ENCODE measurements around the gene NFATC1.

NFATC1 gene

DNA sequence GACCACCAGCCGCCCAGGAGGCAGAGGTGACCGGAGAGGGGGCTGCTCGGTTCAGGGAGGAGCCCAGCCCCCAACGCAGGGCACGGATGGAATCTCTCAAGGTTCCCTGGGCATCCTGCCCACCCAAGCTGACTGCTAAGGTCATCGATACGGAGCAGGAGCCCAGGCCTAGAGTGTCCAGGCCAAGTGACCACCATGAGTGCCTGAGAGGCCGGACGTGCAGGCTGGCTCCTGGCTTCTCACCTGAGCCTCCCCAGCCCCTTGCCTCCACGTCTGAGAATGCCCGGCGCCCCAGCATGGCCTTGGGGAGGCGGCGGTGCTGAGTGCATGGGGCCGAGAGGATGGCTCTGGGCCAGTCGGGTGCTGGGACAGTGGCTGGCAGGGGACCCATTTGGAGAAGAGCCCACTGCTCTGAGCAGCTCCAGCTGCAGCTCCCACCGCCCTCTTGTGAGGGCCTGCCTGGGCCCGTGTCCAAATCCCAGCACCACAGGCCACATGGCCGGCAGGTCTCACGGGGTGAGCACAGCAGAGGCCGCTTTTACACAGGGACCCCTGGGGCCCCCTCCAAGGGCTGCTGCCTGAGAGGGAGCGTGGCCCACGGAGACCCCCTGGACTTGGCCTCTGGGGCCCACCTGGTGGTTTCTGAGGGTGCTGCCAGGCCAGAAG, 181.1 kb downstream of the NFATC1 start:
- DNase-seq, result no peak

DNA sequence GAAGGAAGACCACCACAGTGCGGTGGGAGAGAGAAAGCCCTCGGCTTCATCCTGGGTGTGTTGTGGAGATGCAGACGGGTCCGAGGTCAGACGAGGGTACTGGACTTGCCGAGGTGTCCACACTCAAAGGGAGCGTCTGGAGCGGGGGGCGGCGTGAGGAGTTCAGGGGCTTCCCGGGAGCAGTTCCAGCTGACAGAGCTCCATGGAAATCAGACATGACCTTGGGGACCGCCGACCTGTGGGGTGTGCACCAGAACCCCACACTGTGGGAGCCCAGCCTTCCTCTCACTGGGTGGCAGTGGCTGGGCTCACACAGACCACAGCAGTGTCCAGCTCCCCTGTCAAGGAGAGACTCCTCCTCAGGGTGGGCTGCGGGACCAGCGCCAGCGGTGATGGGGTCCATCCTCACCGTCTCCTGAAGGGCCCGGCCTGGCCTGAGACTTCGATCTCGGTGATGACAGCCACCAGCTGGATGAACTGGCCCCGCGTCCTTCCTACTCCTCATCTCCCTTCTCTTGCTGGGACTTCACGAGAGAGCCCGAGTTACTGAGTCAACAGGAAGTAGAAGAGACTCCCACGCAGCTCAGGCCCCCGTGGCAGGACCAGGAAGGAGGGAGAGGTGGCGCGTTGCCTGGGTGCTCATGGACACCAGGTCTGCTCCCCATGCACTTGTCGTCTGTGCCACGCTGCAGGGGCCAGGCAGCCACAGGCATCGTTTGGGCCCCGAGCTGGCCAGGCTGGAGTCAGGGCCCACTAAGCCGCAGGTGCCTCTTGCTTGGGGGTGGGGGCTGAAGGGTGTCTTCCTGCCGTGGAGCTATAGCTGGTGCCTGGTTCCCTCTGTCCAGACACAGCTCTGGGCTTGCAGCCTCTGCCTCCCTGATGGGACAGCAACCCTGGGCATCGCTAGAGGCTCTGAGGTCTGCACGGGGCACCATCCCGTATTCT, 182.0 kb downstream of the NFATC1 start:
- DNase-seq, result peak; percentile 59 to 85 (median 80)

DNA sequence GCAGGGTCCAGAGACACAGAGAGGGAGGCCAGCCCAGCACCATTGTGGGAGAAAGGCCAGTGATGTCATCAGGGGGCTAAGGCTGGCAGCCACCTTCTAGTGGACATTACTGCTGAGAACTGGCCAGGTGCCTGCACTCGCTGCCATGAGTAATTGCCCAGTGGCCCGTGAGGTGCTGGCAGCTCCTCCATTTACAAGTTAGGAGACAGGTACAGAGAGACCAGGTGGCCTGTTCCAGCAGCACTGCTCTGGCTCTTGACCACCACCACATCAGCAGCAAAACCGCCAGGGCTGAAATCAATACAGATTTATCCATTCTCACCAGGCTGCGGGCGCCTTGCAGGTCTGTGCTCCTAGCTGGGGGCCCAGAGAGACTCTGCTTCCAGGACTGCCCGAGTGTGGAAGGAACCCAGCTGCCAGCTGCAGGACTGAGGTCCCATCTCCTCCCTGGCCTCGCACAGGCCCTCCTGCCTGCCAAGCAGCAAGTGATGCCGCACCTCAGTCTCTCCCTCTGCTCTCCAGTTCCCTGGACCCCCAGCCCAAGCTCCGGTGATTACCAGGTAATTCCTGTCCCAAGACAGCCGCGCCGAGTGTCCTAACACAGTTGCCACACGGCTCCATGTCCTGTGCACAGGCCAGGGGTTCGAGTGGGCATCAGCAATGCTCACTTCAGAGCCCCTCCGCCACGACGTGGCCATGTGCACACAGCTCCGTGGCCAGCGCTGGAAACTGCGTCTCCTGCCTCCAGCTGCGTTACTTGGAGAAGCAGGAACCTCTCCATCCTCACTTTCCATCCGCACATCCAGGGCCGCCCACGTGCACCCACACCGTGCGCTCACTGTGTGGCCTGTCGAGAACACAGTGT, 182.9 kb downstream of the NFATC1 start:
- no peak for DNase-seq
